ENCODE data around the gene ARID1B. TPM values are rescaled to one million over a fixed set of nuclear protein-coding genes. Genes with fewer than 3 reads are reported as not detected.

ARID1B gene
- total and polyA plus RNA-seq, 2 of the 13 experiments (the other 11 are each of a cell fraction or from before 2014, with no cell fraction given): 20.1 to 32.6 TPM

DNA sequence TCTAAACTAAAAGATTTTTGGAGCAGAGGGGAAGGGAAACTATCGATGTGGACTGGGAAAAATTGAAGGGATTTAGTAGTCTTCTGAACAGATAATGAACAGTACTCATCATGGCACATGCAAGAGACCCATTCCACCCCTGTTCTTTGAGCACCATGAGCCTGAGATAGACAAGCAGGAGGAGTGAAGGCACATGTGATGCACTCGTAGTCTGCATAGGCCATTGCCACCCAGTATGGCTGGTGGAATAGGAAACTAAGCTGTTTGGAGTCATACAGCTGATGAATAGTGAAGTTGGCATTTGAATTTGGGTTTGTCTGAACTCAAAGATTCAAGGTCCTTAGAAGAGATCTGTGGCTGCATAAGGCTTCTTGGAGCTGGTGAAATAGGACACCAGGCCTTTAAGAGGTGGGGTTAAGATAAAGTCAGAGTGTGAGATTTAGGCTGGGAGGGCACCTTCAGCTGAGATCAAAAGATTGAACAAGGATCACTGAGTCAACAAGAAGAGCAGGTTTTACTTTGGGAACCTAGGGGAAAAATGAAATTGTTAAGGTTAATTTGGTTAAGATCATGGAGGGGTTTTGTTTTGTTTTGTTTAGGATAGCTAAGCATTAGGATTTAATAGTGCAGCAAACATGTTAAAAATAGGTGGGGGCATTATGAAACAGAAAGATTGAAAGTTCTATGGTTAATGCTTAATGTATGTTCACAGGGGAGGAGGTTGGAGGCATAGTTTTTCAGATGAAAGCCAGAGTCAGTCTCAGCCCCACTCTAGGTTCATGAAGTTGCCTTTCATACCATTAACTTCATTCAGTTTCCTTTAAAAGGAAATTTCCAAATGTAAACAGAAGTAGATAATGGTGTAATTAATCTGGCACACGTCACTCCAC, 148.8 kb downstream of the ARID1B start (continued):
- no peak for TF ChIP-seq HDAC1 (CRISPR knock-in tag; IDR thresholded peaks at IDR 0.05)
- no peak for TF ChIP-seq JDP2 (CRISPR knock-in tag; IDR thresholded peaks at IDR 0.05; ENCODE audit: borderline replicate concordance)
- no peak for TF ChIP-seq NCOA1 (CRISPR knock-in tag; IDR thresholded peaks at IDR 0.05)
- TF ChIP-seq HNRNPK (IDR thresholded peaks at IDR 0.05; ENCODE audit: low read depth, low read length, poor library complexity, severe bottlenecking): peak; percentile 49
- TF ChIP-seq ZNF713 (CRISPR knock-in tag; IDR thresholded peaks at IDR 0.05): no peak
- TF ChIP-seq, protein P1, sequence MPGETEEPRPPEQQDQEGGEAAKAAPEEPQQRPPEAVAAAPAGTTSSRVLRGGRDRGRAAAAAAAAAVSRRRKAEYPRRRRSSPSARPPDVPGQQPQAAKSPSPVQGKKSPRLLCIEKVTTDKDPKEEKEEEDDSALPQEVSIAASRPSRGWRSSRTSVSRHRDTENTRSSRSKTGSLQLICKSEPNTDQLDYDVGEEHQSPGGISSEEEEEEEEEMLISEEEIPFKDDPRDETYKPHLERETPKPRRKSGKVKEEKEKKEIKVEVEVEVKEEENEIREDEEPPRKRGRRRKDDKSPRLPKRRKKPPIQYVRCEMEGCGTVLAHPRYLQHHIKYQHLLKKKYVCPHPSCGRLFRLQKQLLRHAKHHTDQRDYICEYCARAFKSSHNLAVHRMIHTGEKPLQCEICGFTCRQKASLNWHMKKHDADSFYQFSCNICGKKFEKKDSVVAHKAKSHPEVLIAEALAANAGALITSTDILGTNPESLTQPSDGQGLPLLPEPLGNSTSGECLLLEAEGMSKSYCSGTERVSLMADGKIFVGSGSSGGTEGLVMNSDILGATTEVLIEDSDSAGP (CRISPR knock-in tag; IDR thresholded peaks at IDR 0.05; ENCODE audit: borderline replicate concordance): peak; percentile 36; the same call in 1 of the 2 replicates
- TF ChIP-seq, protein P2, sequence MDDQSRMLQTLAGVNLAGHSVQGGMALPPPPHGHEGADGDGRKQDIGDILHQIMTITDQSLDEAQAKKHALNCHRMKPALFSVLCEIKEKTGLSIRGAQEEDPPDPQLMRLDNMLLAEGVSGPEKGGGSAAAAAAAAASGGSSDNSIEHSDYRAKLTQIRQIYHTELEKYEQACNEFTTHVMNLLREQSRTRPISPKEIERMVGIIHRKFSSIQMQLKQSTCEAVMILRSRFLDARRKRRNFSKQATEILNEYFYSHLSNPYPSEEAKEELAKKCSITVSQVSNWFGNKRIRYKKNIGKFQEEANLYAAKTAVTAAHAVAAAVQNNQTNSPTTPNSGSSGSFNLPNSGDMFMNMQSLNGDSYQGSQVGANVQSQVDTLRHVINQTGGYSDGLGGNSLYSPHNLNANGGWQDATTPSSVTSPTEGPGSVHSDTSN (CRISPR knock-in tag; IDR thresholded peaks at IDR 0.05; ENCODE audit: borderline replicate concordance): no peak
- no peak for TF ChIP-seq NR3C1 (CRISPR knock-in tag; IDR thresholded peaks at IDR 0.05)
- TF ChIP-seq ZNF558 (CRISPR knock-in tag; IDR thresholded peaks at IDR 0.05; ENCODE audit: borderline replicate concordance): no peak
- no peak for TF ChIP-seq SSRP1 (CRISPR knock-in tag; IDR thresholded peaks at IDR 0.05)
- TF ChIP-seq ZNF34 (CRISPR knock-in tag; IDR thresholded peaks at IDR 0.05; ENCODE audit: borderline replicate concordance): no peak
- TF ChIP-seq ZKSCAN1 (IDR thresholded peaks at IDR 0.05; ENCODE audit: low read length): no peak
- TF ChIP-seq, protein P3, sequence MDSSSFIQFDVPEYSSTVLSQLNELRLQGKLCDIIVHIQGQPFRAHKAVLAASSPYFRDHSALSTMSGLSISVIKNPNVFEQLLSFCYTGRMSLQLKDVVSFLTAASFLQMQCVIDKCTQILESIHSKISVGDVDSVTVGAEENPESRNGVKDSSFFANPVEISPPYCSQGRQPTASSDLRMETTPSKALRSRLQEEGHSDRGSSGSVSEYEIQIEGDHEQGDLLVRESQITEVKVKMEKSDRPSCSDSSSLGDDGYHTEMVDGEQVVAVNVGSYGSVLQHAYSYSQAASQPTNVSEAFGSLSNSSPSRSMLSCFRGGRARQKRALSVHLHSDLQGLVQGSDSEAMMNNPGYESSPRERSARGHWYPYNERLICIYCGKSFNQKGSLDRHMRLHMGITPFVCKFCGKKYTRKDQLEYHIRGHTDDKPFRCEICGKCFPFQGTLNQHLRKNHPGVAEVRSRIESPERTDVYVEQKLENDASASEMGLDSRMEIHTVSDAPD (CRISPR knock-in tag; IDR thresholded peaks at IDR 0.05): no peak
- TF ChIP-seq, protein P4, sequence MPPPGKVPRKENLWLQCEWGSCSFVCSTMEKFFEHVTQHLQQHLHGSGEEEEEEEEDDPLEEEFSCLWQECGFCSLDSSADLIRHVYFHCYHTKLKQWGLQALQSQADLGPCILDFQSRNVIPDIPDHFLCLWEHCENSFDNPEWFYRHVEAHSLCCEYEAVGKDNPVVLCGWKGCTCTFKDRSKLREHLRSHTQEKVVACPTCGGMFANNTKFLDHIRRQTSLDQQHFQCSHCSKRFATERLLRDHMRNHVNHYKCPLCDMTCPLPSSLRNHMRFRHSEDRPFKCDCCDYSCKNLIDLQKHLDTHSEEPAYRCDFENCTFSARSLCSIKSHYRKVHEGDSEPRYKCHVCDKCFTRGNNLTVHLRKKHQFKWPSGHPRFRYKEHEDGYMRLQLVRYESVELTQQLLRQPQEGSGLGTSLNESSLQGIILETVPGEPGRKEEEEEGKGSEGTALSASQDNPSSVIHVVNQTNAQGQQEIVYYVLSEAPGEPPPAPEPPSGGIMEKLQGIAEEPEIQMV (CRISPR knock-in tag; IDR thresholded peaks at IDR 0.05; ENCODE audit: low read depth): no peak
